Mucosa of descending colon (tissue), 3 donors: ENCODE results near the gene GVQW3. TPM values are rescaled to one million over a fixed set of nuclear protein-coding genes. Genes with fewer than 3 reads are reported as not detected.
"Not testable (repeated sequence)": the region's sequence is repeated elsewhere in the genome, so short reads cannot be mapped to it uniquely, and the experiment has no call there.

ENCODE experiments used
- ATAC-seq: fragments of 200-7000 bp; cut with Tn5 transposase; one replicate; pipeline ENCODE4 v1.9.1; 2020; ENCODE audit warnings: mild to moderate bottlenecking, moderate library complexity
- DNase-seq, 3 donors: peaks; one replicate each; pipeline ENCODE4 v3.0.0-alpha.2; 2020
- H3K36me3 ChIP-seq: fragments of 200-600 bp; one replicate; pipeline ENCODE4 v1.8.0; 2021; ENCODE audit warnings: low read depth, mild to moderate bottlenecking
- H3K4me1 ChIP-seq: fragments of 200-600 bp; one replicate; pipeline ENCODE4 v1.8.0; 2021; ENCODE audit warnings: low read depth, mild to moderate bottlenecking
- H3K4me3 ChIP-seq: fragments of 200-600 bp; one replicate; pipeline ENCODE4 v1.8.0; 2021; ENCODE audit warnings: mild to moderate bottlenecking
- H3K9me3 ChIP-seq: fragments of 200-600 bp; one replicate; pipeline ENCODE4 v1.8.0; 2021; ENCODE audit warnings: mild to moderate bottlenecking
- CTCF ChIP-seq: fragments of 200-600 bp; IDR thresholded peaks from one replicate; pipeline ENCODE4 v1.8.0; 2022; ENCODE audit warnings: antibody characterized with exemption, mild to moderate bottlenecking
- intact Hi-C, 2 donors: fragments of 100-400 bp; cut with DNase I in 1 of 2; cut with micrococcal nuclease in 1 of 2; formaldehyde crosslinking; loops; one replicate each; pipeline versions ENCODE4 v1.11.0 to v1.11.1; 2022; cut with DNase I, micrococcal nuclease
- total RNA-seq, 3 donors: library from RNA; stranded (reverse); fragmentation: NEBNext Ultra II Directional in 2 of 3; extraction: Animal tissue kit (Norgen Biotek cat#: 25700) in 2 of 3; gene quantifications; one replicate each; pipeline versions ENCODE4 v1.2.1 to v1.2.4, GENCODE V29; 2021 to 2023
- donor health status: DM: no; HTN: no; CAD: no; lungs with moderate emphysema.
- donor health status: DM: no; HTN: no; CAD: no.
- donor health status: DM: no; HTN: yes; CAD: no.

The GVQW3 gene
- total RNA-seq, 3 donors from 2014 or later = 3.3 to 4.7 (median 3.5) TPM

GRCh38 chr11:76397383-76397782, 16.3 kb downstream of the GVQW3 start:
- no peak for DNase-seq
- Histone ChIP-seq H3K36me3 (no peaks in the 10 kb centered on the region), H3K4me3 (no peak overlapping the region), H3K9me3 (no peaks in the 10 kb centered on the region), H3K4me1 (no peaks in the 10 kb centered on the region)
- no peak for TF ChIP-seq CTCF
- no peak for ATAC-seq
- intact Hi-C loops = no loop called here

GRCh38 chr11:76400967-76401366, 19.8 kb downstream of the GVQW3 start:
- Histone ChIP-seq H3K4me3 (no peak overlapping the region), H3K9me3 (no peaks in the 10 kb centered on the region), H3K4me1 (no peaks in the 10 kb centered on the region), H3K36me3 (no peaks in the 10 kb centered on the region)
- ATAC-seq (no peak), DNase-seq (no peak)
- no peak for TF ChIP-seq CTCF
- intact Hi-C loops = no loop called here

GRCh38 chr11:76401484-76401883, 20.4 kb downstream of the GVQW3 start:
- ATAC-seq, H3K4me1 ChIP-seq, intact Hi-C loops, H3K36me3 ChIP-seq, H3K4me3 ChIP-seq, DNase-seq, H3K9me3 ChIP-seq: not testable (repeated sequence)

- intact Hi-C loops = no loop called here
- TF ChIP-seq CTCF = no peak
These were observed 25.2 kb downstream of the GVQW3 start for GRCh38 chr11:76406359-76406758.

GRCh38 chr11:76408171-76408965, 27.2 kb downstream of the GVQW3 start:
- Histone ChIP-seq H3K4me3 (no peak overlapping the region), H3K4me1 (no peaks in the 10 kb centered on the region), H3K36me3 (no peaks in the 10 kb centered on the region), H3K9me3 (no peaks in the 10 kb centered on the region)
- intact Hi-C loops = no loop called here
- DNase-seq (no peak), ATAC-seq (no peak)
- TF ChIP-seq CTCF = no peak

More at GRCh38 chr11:76406359-76406758, 25.2 kb downstream of the GVQW3 start:
- Histone ChIP-seq H3K9me3 (no peaks in the 10 kb centered on the region), H3K36me3 (no peaks in the 10 kb centered on the region), H3K4me1 (no peaks in the 10 kb centered on the region), H3K4me3 (no peak overlapping the region)
- no peak for ATAC-seq
- DNase-seq = no peak

GRCh38 chr11:76410851-76411357, 29.8 kb downstream of the GVQW3 start:
- H3K36me3 ChIP-seq = no peaks in the 10 kb centered on the region
- H3K4me3 ChIP-seq = no peak overlapping the region
- TF ChIP-seq CTCF = no peak
- H3K4me1 ChIP-seq = no peaks in the 10 kb centered on the region
- DNase-seq = no peak
- no peaks in the 10 kb centered on the region for H3K9me3 ChIP-seq
- ATAC-seq = no peak
- intact Hi-C loops = no loop called here
